T1000 (cell line): ENCODE results near the gene CHEK2.
"Not testable (repeated sequence)": the region's sequence is repeated elsewhere in the genome, so short reads cannot be mapped to it uniquely, and the experiment has no call there.

Experiments used
- DNase-seq: peaks from one replicate; lab custom pipeline; 2025; ENCODE audit warnings: mixed read lengths; lab: John Stamatoyannopoulos, UW

CHEK2 gene

DNA sequence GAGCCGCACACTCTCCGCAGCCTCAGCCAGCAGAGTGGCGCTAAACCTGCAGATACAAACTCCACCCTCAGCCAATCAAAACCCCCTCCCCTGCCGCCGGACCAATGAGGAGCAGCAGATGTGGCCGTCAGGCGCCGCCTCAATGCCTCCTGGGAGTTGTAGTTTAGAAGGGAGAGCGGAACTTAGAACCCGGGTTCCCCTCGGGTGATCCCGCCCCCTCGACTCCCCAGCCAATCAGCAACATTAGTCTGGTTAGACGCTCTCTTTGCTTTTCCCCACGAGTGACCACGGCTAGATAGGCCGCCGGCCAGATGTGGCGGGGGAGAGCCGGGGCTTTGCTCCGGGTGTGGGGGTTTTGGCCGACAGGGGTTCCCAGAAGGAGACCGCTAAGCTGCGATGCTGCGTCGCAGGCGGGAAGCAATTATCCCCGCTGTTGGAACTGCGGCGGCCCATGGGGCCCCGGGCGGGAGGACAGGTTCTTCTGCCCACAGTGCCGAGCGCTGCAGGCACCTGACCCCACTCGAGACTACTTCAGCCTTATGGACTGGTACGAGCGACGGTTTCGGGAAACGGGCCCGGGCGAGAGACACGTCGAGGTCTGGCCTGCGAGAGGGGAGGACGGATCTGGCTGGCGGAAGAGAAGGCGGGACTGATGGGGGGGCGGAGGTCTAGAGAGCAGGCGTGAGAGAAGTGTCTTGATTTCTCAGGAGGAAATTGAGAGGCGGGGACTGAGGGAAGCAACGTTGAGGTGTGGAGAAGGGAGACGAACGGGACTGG is at the start of gene CHEK2, which contains the start of gene HSCB:
TSS of gene CHEK2 (minus strand) at position 36 of the 777 bp plus-strand sequence. CDS start 7,099 bp downstream, outside the sequence.
TSS of gene HSCB (plus strand) at position 255 of the 777 bp plus-strand sequence. CDS start at position 312, 57 bp downstream.
- peak; percentile 94 for DNase-seq

DNA sequence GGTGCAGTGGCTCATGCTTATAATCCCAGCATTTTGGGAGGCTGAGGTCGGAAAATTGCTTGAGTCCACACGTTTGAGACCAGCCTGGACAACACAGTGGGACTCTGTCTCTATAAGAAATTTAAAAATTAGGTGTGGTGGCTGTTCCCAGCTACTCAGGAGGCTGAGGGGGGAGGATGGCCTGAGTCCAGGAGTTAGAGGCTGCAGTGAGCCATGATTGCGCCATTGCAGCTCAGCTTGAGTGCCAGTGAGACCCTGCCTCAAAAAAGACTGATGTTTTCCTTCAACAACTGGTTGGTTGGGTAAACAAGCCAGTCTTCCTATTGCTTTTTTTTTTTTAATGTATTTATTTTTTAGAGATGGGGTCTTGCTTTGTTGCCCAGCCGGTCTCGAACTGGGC is 49.5 kb upstream of the CHEK2 start:
- no peak for DNase-seq

DNA sequence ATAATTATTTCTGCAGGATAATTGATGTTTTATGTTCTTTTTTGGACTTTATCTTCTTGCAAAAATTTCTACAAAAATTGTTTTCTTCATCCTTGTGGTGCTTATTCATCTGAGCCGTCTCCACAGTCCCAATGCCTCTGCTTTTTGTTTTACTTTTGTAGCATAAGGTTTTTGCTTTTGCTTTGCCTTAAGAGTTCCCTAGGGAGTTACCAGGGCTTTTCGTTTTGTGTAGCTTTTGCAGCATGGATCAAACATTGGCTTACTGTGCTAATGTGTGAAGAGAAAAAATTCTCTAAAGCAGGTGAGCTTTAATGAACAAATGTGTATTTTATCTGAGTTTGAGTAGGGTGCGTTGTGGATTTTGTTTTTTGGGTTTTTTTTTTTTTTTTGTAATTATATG is 47.0 kb upstream of the CHEK2 start:
- DNase-seq: no peak

DNA sequence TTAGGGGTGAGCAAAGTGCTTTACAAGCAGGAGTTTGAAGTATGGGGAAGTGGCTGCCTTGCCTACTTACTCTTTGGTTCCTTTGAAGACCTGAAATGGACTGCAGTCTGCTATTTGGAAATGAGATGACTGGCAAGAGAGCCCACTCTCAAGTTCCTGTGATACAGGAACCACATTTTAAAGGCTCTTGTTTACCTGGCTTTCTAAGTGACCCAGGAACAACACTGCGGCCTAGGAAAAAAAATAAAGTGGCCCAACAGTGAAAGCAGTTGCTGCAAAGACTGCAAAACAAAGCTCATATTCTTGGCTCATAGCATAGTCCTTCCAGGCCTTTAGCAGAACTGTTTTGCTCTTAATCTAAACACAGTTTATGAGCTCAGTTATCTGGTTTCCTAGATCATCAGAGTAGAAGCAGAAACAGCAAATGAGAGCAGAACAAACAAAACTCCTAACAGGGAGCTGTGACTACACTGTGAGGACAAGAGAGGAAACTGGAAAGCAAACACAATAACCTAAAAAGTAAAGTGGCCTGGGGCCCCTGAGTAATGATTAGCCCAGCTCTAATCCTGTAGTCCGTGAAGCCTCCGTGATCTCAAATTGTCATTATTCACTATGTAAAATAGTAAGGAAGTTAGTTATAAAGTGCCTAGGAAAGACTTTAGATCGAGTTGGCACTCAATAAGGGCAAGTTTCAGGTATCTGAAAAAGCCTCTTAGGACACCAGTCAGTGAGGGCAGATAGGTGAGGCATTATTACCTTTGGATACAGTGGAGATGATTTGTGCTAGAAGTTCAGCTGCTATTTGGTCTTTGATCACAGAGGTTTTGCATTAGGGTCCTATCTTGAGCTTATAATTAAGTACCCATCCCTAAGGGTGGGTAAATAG is 42.4 kb upstream of the CHEK2 start:
- DNase-seq: no peak

DNA sequence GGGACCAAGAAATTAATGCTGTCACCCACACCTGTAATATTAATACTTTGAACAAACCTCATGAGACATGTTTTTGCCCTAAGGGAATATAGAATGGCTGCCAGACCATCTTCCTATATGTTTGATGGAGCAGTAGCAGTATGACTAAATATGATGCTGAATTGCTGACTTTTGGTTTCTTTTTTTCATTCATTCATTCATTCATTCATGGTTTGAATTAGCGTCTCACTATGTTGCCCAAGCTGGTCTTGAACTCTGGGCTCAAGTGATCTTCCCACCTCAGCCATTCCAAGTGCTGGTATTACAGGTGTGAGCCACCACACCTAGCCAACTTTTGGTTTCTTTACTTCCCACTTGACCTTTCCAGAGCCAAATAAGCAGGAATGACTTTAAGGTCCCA is 38.7 kb upstream of the CHEK2 start:
- DNase-seq: no peak

GRCh38 chr22:28779833-28780232 is 38.2 kb upstream of the CHEK2 start:
- no peak for DNase-seq

GRCh38 chr22:28774378-28774777 is 32.8 kb upstream of the CHEK2 start:
- no peak for DNase-seq

GRCh38 chr22:28773461-28773867 is 31.8 kb upstream of the CHEK2 start:
- DNase-seq: no peak

- DNase-seq: peak; percentile 82
Observed at GRCh38 chr22:28772633-28773460, 31.2 kb upstream of the CHEK2 start, which contains the start of gene CCDC117. CCDC117 (plus strand) TSS chr22:28772695; CDS start chr22:28772850, 155 bp downstream.

DNA sequence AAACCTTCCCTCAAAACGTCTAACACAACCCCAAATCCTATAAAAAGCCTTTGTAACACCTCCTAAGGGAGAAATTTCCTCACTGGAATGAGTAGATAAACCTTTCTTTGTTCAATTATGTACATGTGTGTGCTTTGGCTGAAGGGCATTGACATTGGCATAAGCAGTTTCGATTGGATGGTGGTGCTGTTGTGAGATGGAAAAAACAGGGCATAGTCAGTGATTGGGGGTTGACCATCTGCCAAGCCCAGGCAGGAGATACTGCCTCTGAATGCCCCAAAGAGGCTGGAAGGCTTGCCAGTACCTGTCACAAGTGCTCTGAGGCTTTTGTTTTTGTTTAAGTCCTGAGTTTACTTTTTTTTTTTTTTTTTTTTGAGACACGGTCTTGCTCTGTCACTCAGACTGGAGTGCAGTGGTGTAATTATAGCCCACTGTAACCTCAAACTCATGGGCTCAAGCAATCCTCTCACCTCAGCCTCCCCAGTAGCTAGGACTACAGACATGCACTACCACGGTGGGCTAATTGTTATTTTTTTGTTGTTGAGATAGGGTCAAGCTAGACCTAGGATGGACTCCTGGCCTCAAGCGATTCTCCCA is 29.7 kb upstream of the CHEK2 start:
- no peak for DNase-seq

GRCh38 chr22:28769394-28770085 is 27.9 kb upstream of the CHEK2 start:
- no peak for DNase-seq

DNA sequence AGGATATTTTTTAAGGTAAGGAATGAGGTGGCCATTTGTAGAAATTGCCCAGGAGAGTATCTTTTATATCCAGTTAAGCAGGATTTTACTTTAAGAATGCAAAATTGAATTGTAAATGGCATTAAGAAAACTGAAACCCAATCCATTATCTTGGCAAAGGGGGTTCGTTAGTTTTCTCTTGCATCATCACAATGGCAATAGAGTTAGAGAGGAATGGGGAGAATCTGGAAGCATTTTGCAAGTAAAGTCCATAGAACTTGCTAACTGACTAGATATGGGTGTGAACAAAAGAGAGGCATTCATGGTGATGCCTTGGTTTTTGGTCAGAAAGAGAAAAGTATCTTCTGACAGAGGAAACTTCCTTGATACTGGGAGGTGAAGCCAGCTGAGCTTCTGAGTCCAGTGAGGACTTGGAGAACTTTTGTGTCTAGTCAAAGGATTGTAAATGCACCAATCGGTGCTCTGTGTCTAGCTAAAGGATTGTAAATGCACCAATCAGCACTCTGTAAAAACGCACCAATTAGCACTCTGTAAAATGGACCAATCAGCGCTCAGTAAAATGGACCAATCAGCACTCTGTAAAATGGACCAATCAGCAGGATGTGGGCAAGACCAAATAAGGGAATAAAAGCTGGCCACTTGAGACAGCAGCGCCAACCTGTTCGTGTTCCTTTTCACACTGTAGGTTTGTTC is 27.2 kb upstream of the CHEK2 start:
- no peak for DNase-seq

- DNase-seq: no peak
Observed at GRCh38 chr22:28766628-28767027, 25.0 kb upstream of the CHEK2 start.

DNA sequence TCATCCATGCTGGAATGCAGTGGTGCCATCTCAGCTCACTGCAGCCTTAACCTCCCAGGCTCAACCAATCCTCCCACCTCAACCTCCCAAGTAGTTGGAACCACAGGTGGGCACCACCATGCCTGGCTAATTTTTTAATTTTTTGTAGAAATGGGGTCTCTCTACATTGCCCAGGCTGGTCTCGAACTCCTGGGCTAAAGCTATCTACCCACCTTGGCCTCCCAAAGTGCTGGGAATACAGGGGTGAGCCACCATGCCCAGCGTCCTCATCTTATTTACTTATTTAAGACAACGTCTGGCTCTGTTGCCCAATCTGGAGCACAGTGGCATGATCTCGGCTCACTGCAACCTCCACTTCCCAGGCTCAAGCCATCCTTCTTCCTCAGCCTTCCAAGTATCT is 20.4 kb upstream of the CHEK2 start:
- DNase-seq: not testable (repeated sequence)

- DNase-seq: no peak
Observed at GRCh38 chr22:28761449-28761755, 19.8 kb upstream of the CHEK2 start.

- DNase-seq: no peak
Observed at GRCh38 chr22:28759861-28760560, 18.4 kb upstream of the CHEK2 start.

DNA sequence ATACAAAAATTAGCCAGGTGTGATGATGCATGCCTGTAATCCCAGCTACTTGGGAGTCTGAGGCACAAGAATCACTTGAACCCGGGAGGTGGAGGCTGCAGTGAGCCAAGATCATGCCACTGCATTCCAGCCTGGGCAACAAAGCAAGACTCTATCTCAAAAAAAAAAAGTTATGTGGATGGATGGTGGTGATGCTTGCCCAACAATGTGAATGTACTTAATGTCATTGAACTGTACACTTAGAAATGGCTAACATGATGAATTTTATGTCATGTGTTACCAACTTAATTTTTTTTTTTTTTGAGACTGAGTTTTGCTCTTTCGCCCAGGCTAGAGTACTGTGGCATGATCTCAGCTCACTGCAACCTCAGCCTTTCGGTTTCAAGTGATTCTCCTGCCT is 12.9 kb upstream of the CHEK2 start:
- DNase-seq: not testable (repeated sequence)

- no peak for DNase-seq
Observed at GRCh38 chr22:28750471-28750881, 8.9 kb upstream of the CHEK2 start.

- DNase-seq: no peak
Observed at GRCh38 chr22:28743852-28744251, 2.2 kb upstream of the CHEK2 start.

- no peak for DNase-seq
Observed at GRCh38 chr22:28742562-28742962, 942 bp upstream of the CHEK2 start.
